ENCODE data around the gene PROKR2.

The PROKR2 gene

GRCh38 chr20:5349448-5349847 is 32.7 kb upstream of the PROKR2 start:
- TF ChIP-seq REST (IDR thresholded peaks at IDR 0.05; ENCODE audit: low read depth) (no peak), EGR1 (IDR thresholded peaks at IDR 0.05) (no peak), USF1 (IDR thresholded peaks at IDR 0.05) (no peak), NFIC (IDR thresholded peaks at IDR 0.05) (no peak), CEBPB (IDR thresholded peaks at IDR 0.05) (no peak), RAD21 (IDR thresholded peaks at IDR 0.05; ENCODE audit: low read depth) (no peak), MAX (IDR thresholded peaks at IDR 0.05) (no peak)

- TF ChIP-seq MAX (IDR thresholded peaks at IDR 0.05) (no peak), FOXM1 (IDR thresholded peaks at IDR 0.05; ENCODE audit: borderline replicate concordance, low read depth) (no peak), EGR1 (IDR thresholded peaks at IDR 0.05) (no peak), TEAD4 (IDR thresholded peaks at IDR 0.05) (no peak), TCF12 (IDR thresholded peaks at IDR 0.05; ENCODE audit: low read depth) (no peak), CEBPB (IDR thresholded peaks at IDR 0.05) (no peak), EP300 (IDR thresholded peaks at IDR 0.05; ENCODE audit: borderline replicate concordance) (no peak), REST (IDR thresholded peaks at IDR 0.05; ENCODE audit: low read depth) (no peak), CREB1 (IDR thresholded peaks at IDR 0.05; ENCODE audit: low read depth) (no peak), TAF1 (IDR thresholded peaks at IDR 0.05; ENCODE audit: low read depth) (no peak), ZBTB7A (IDR thresholded peaks at IDR 0.05; ENCODE audit: low read depth) (no peak), YY1 (IDR thresholded peaks at IDR 0.05; ENCODE audit: low read depth) (no peak), RAD21 (IDR thresholded peaks at IDR 0.05; ENCODE audit: low read depth) (no peak), NFIC (IDR thresholded peaks at IDR 0.05) (no peak), USF1 (IDR thresholded peaks at IDR 0.05) (no peak)
Observed at GRCh38 chr20:5342021-5342420, 25.3 kb upstream of the PROKR2 start.

- TF ChIP-seq MAX (IDR thresholded peaks at IDR 0.05) (no peak), CREB1 (IDR thresholded peaks at IDR 0.05; ENCODE audit: low read depth) (no peak), REST (IDR thresholded peaks at IDR 0.05; ENCODE audit: low read depth) (no peak), TCF12 (IDR thresholded peaks at IDR 0.05; ENCODE audit: low read depth) (no peak), YY1 (IDR thresholded peaks at IDR 0.05; ENCODE audit: low read depth) (no peak), EGR1 (IDR thresholded peaks at IDR 0.05) (no peak), USF1 (IDR thresholded peaks at IDR 0.05) (no peak), ZBTB7A (IDR thresholded peaks at IDR 0.05; ENCODE audit: low read depth) (no peak), CEBPB (IDR thresholded peaks at IDR 0.05) (no peak), TEAD4 (IDR thresholded peaks at IDR 0.05) (no peak), EP300 (IDR thresholded peaks at IDR 0.05; ENCODE audit: borderline replicate concordance) (no peak), TAF1 (IDR thresholded peaks at IDR 0.05; ENCODE audit: low read depth) (no peak), RAD21 (IDR thresholded peaks at IDR 0.05; ENCODE audit: low read depth) (no peak), NFIC (IDR thresholded peaks at IDR 0.05) (no peak), FOXM1 (IDR thresholded peaks at IDR 0.05; ENCODE audit: borderline replicate concordance, low read depth) (no peak)
Observed at GRCh38 chr20:5331340-5331739, 14.6 kb upstream of the PROKR2 start.

- TF ChIP-seq RAD21 (IDR thresholded peaks at IDR 0.05; ENCODE audit: low read depth) = no peak
- TF ChIP-seq EGR1 (IDR thresholded peaks at IDR 0.05) = no peak
- TF ChIP-seq EP300 (IDR thresholded peaks at IDR 0.05; ENCODE audit: borderline replicate concordance) = no peak
- no peak for TF ChIP-seq USF1 (IDR thresholded peaks at IDR 0.05)
- no peak for TF ChIP-seq NFIC (IDR thresholded peaks at IDR 0.05)
- TF ChIP-seq CEBPB (IDR thresholded peaks at IDR 0.05) = no peak
- no peak for TF ChIP-seq TCF12 (IDR thresholded peaks at IDR 0.05; ENCODE audit: low read depth)
- no peak for TF ChIP-seq YY1 (IDR thresholded peaks at IDR 0.05; ENCODE audit: low read depth)
- no peak for TF ChIP-seq TAF1 (IDR thresholded peaks at IDR 0.05; ENCODE audit: low read depth)
- TF ChIP-seq CREB1 (IDR thresholded peaks at IDR 0.05; ENCODE audit: low read depth) = no peak
- no peak for TF ChIP-seq TEAD4 (IDR thresholded peaks at IDR 0.05)
- TF ChIP-seq FOXM1 (IDR thresholded peaks at IDR 0.05; ENCODE audit: borderline replicate concordance, low read depth) = no peak
- no peak for TF ChIP-seq MAX (IDR thresholded peaks at IDR 0.05)
- TF ChIP-seq ZBTB7A (IDR thresholded peaks at IDR 0.05; ENCODE audit: low read depth) = no peak
- no peak for TF ChIP-seq REST (IDR thresholded peaks at IDR 0.05; ENCODE audit: low read depth)
Observed at GRCh38 chr20:5328268-5328667, 11.5 kb upstream of the PROKR2 start.
